Spleen (tissue), 11 donors: ENCODE data around the gene CARD10. TPM values are rescaled to one million over a fixed set of nuclear protein-coding genes. Genes with fewer than 3 reads are reported as not detected.

Experiments
- DNase-seq: peaks from one replicate; pipeline ENCODE4 v3.0.0-alpha.2; 2020
- H3K27ac ChIP-seq, 8 donors: fragments of 200-600 bp; sonication (generic) in 7 of 8; 1 replicate in 4 of 8; 2 replicates in 4 of 8; pipeline versions ENCODE4 v1.5.0 to v1.8.0; 2016 to 2021; ENCODE audit warnings: inconsistent platforms in 4 of 8, mild to moderate bottlenecking in 4 of 8, moderate library complexity in 1 of 8
- H3K27me3 ChIP-seq, 7 donors: fragments of 200-600 bp; sonication (generic) in 6 of 7; replicated peaks in 1 of 7; 1 replicate in 4 of 7; 2 replicates in 3 of 7; pipeline versions ENCODE4 v1.5.0 to v1.8.0; 2016 to 2021; ENCODE audit warnings: inconsistent platforms in 3 of 7, mild to moderate bottlenecking in 1 of 7
- H3K36me3 ChIP-seq, 6 donors: fragments of 200-600 bp; sonication (generic) in 5 of 6; 1 replicate in 4 of 6; 2 replicates in 2 of 6; pipeline versions ENCODE4 v1.5.0 to v1.8.0; 2016 to 2021; ENCODE audit warnings: inconsistent platforms in 2 of 6
- H3K4me1 ChIP-seq, 6 donors: fragments of 200-600 bp; sonication (generic) in 5 of 6; 1 replicate in 3 of 6; 2 replicates in 3 of 6; pipeline versions ENCODE4 v1.5.0 to v1.8.0; 2016 to 2021; ENCODE audit warnings: inconsistent platforms in 3 of 6
- H3K4me3 ChIP-seq, 8 donors: fragments of 200-600 bp; sonication (generic) in 7 of 8; 1 replicate in 4 of 8; 2 replicates in 4 of 8; pipeline versions ENCODE4 v1.5.0 to v1.8.0; 2016 to 2021; ENCODE audit warnings: inconsistent platforms in 4 of 8, mild to moderate bottlenecking in 4 of 8, moderate library complexity in 2 of 8
- H3K9me3 ChIP-seq, 8 donors: fragments of 200-600 bp; sonication (generic) in 7 of 8; 1 replicate in 4 of 8; 2 replicates in 4 of 8; pipeline versions ENCODE4 v1.5.0 to v1.8.0; 2016 to 2021; ENCODE audit warnings: inconsistent platforms in 4 of 8
- POLR2A ChIP-seq, 3 donors: fragments of 450-650 bp; IDR thresholded peaks; one replicate each; pipeline ENCODE4 v1.5.1; 2017; ENCODE audit warnings: antibody characterized with exemption in 3 of 3, mild to moderate bottlenecking in 1 of 3
- POLR2AphosphoS5 ChIP-seq, 3 donors: sonication (generic); formaldehyde crosslinking; IDR thresholded peaks; one replicate each; pipeline ENCODE4 v1.5.1; 2017; ENCODE audit warnings: antibody characterized with exemption in 3 of 3
- WGBS, 5 donors: extraction: QIAGEN DNeasy Blood & Tissue Kit in 3 of 5; methylation state at CpG; one replicate each; pipeline versions ENCODE4 v1.1.5 to v1.1.7; 2013 to 2018; 5-methylcytosine and 5-hydroxymethylcytosine counted together
- intact Hi-C: fragments of 100-400 bp; cut with DNase I; formaldehyde crosslinking; loops from one replicate; pipeline ENCODE4 v1.15.0; 2023; ENCODE audit warnings: low total_unique reads
- polyA plus RNA-seq, 3 donors: library from polyadenylated mRNA; stranded (reverse); fragments of 200-250 nt; gene quantifications; one replicate each; pipeline ENCODE4 v1.2.1, GENCODE V29; 2013
- total RNA-seq, 7 donors: library from RNA; depleted of rRNA in 3 of 7; stranded (reverse); fragments of >200 nt in 3 of 7; fragmentation: NEBNext Ultra II Directional in 4 of 7; extraction: Animal tissue kit (Norgen Biotek cat#: 25700) in 4 of 7; gene quantifications; one replicate each; pipeline versions ENCODE4 v1.1.0 to v1.2.1, GENCODE V29; 2016 to 2021
- TF ChIP-seq, protein P1 (sequence below), 11 experiments: fragments of 200-600 bp in 7 of 11; fragments of 450-650 bp in 4 of 11; sonication (generic) in 4 of 11; IDR thresholded peaks in 8 of 11; conservative IDR thresholded peaks in 3 of 11; 1 replicate in 7 of 11; 2 replicates in 4 of 11; pipeline versions ENCODE4 v1.4.0 to v1.8.0; 2016 to 2021; ENCODE audit warnings: antibody characterized with exemption in 11 of 11, inconsistent platforms in 4 of 11, mild to moderate bottlenecking in 1 of 11
- donor health status: healthy with polysubstance abuse.
- donor health status: DM: no; HTN: no; CAD: no; lungs with moderate emphysema.
- donor health status: DM: no; HTN: no; CAD: no.
- donor health status: Bipolar disorder and iron deficiency.
- donor health status: healthy.
- donor health status: DM: no; HTN: no; CAD: no.
- donor health status: DM: yes; HTN: yes; CAD: no.

CARD10 gene
- total and polyA plus RNA-seq, 10 donors = 2.5 to 12.5 (median 9.5) TPM

DNA sequence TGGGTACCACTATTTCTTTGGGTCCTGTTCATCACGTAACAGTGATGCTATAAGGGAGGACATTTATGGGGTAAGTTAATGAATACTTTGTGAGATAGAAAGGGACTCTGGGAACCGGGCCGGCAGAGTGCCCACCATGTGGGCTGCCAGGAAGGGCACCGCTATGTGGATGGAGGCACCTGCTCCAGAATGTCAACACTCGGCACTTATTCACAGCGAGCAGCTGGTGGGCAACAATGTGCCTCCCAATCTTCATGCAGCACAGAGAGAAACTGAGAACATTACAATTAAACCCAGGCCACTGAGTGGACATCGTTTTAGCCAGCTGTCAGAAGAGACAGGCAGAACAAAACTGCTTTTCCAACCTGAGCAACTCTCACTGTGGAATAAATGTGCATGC lies 76.1 kb downstream of the CARD10 start:
- WGBS, 5 donors = 89 to 93% (median 92%) methylated on average over 7 of the region's 7 CpGs
- TF ChIP-seq POLR2AphosphoS5 (IDR thresholded peaks at IDR 0.05) = no peak
- TF ChIP-seq, protein P1, sequence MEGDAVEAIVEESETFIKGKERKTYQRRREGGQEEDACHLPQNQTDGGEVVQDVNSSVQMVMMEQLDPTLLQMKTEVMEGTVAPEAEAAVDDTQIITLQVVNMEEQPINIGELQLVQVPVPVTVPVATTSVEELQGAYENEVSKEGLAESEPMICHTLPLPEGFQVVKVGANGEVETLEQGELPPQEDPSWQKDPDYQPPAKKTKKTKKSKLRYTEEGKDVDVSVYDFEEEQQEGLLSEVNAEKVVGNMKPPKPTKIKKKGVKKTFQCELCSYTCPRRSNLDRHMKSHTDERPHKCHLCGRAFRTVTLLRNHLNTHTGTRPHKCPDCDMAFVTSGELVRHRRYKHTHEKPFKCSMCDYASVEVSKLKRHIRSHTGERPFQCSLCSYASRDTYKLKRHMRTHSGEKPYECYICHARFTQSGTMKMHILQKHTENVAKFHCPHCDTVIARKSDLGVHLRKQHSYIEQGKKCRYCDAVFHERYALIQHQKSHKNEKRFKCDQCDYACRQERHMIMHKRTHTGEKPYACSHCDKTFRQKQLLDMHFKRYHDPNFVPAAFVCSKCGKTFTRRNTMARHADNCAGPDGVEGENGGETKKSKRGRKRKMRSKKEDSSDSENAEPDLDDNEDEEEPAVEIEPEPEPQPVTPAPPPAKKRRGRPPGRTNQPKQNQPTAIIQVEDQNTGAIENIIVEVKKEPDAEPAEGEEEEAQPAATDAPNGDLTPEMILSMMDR (IDR thresholded peaks at IDR 0.05 in 8 of 11, conservative IDR thresholded peaks at IDR 0.05 in 3 of 11) = no peak
- TF ChIP-seq POLR2A (IDR thresholded peaks at IDR 0.05) = no peak
- H3K27me3 ChIP-seq = peaks cover 0 to 37% (median 0%) of the 10 kb centered on the region in 7 donors
- no peak overlapping the region for H3K4me3 ChIP-seq
- DNase-seq = no peak
- intact Hi-C loops = no loop called here
- H3K4me1 ChIP-seq = no peaks in the 10 kb centered on the region
- no peak overlapping the region for H3K27ac ChIP-seq
- H3K36me3 ChIP-seq = no peaks in the 10 kb centered on the region
- peaks cover 0 to 12% (median 6%) of the 10 kb centered on the region in 8 donors for H3K9me3 ChIP-seq

- Histone ChIP-seq H3K27me3 (peaks cover 0 to 35% (median 0%) of the 10 kb centered on the region in 7 donors), H3K4me3 (no peak overlapping the region), H3K27ac (no peak overlapping the region), H3K36me3 (no peaks in the 10 kb centered on the region), H3K4me1 (no peaks in the 10 kb centered on the region), H3K9me3 (peaks cover 0 to 12% (median 6%) of the 10 kb centered on the region in 8 donors)
- TF ChIP-seq, protein P1 (IDR thresholded peaks at IDR 0.05 in 8 of 11, conservative IDR thresholded peaks at IDR 0.05 in 3 of 11) = no peak
- TF ChIP-seq POLR2AphosphoS5 (IDR thresholded peaks at IDR 0.05) = no peak
- no peak for TF ChIP-seq POLR2A (IDR thresholded peaks at IDR 0.05)
- DNase-seq = no peak
- intact Hi-C loops = no loop called here
- 48 to 73% (median 63%) methylated on average over 2 of the region's 2 CpGs for WGBS, 5 donors
Measured at GRCh38 chr22:37442537-37442936, 76.7 kb downstream of the CARD10 start.

DNA sequence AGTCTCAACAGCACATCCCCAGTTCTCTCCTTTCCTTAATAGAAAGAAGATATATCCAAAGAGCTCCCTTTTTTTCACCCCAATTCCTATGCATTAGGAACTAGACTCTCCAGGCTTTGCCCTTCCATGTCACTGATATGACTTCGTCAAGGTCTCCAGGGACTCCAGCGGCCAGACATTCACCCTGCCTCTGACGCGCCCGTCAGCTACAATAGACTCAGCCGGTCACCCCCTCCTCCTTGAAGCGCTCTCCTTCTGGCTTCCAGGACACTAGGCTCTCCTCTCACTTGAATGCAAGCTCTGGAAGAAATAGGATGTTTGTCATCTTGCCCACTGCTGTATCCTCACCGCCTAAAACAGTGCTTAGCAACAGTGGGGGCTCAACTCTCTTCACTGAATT lies 77.1 kb downstream of the CARD10 start:
- Histone ChIP-seq H3K4me3 (no peak overlapping the region), H3K27ac (no peak overlapping the region), H3K27me3 (peaks cover 0 to 35% (median 0%) of the 10 kb centered on the region in 7 donors), H3K9me3 (peaks cover 0 to 12% (median 6%) of the 10 kb centered on the region in 8 donors), H3K36me3 (no peaks in the 10 kb centered on the region), H3K4me1 (no peaks in the 10 kb centered on the region)
- intact Hi-C loops = no loop called here
- WGBS, 5 donors = 80 to 87% (median 84%) methylated on average over 8 of the region's 8 CpGs
- TF ChIP-seq POLR2A (IDR thresholded peaks at IDR 0.05) = no peak
- TF ChIP-seq, protein P1 (IDR thresholded peaks at IDR 0.05 in 8 of 11, conservative IDR thresholded peaks at IDR 0.05 in 3 of 11) = no peak
- TF ChIP-seq POLR2AphosphoS5 (IDR thresholded peaks at IDR 0.05) = no peak
- no peak for DNase-seq

DNA sequence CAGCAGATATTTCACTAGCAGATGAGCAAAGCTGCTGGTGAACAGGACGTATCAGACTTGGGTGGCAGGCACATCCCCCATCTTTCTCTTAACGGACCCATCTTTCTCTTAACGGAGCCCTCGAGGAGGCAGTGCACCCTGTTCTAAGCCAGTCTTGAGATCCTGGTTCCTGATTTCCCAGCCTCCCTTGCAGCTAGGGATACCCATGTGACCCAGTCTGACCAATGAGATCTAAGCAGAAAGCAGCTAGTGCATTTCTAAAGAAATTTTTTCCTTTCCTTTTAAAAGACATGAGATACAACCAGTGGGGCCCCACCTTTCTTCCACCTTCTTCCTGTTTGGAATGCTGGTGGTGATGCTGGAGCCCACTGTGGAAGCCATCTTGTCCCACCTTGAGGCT lies 78.3 kb downstream of the CARD10 start:
- no peaks in the 10 kb centered on the region for H3K36me3 ChIP-seq
- no peak overlapping the region for H3K27ac ChIP-seq
- intact Hi-C loops = no loop called here
- H3K4me1 ChIP-seq = no peaks in the 10 kb centered on the region
- peaks cover 0 to 34% (median 0%) of the 10 kb centered on the region in 7 donors for H3K27me3 ChIP-seq
- no peak for DNase-seq
- no peak overlapping the region for H3K4me3 ChIP-seq
- H3K9me3 ChIP-seq = peaks cover 0 to 12% (median 6%) of the 10 kb centered on the region in 8 donors
- WGBS, 5 donors = 76 to 99% (median 85%) methylated on average over 4 of the region's 4 CpGs
- TF ChIP-seq POLR2A (IDR thresholded peaks at IDR 0.05) (no peak), POLR2AphosphoS5 (IDR thresholded peaks at IDR 0.05) (no peak)
- TF ChIP-seq, protein P1 (IDR thresholded peaks at IDR 0.05 in 8 of 11, conservative IDR thresholded peaks at IDR 0.05 in 3 of 11) = no peak

Other genes starting within 250 kb of the CARD10 start
- gene CYTH4, start 236.9 kb downstream of the CARD10 start, total RNA-seq = 100 to 1,000 TPM in 6 of 7 donors, 10 to 100 TPM in 1; 97.5 to 238 (median 118) TPM
- 10 to 100 TPM; 35.3 to 58.1 (median 53.6) TPM for gene CYTH4, start 236.9 kb downstream of the CARD10 start, polyA plus RNA-seq
- under 1 TPM in 6 of 7 donors, not detected in 1; 0.05 to 0.19 (median 0.10) TPM for gene ELFN2, start 91.9 kb downstream of the CARD10 start, total RNA-seq
- gene ELFN2, start 91.9 kb downstream of the CARD10 start, polyA plus RNA-seq = under 1 TPM; 0.02 to 0.10 (median 0.02) TPM
- 100 to 1,000 TPM in 4 of 7 donors, 10 to 100 TPM in 3; 93.5 to 138 (median 101) TPM for gene MFNG, start 33.0 kb downstream of the CARD10 start, total RNA-seq
- gene MFNG, start 33.0 kb downstream of the CARD10 start, polyA plus RNA-seq = 10 to 100 TPM; 38.7 to 65.8 (median 51.1) TPM
- 10 to 100 TPM; 13.2 to 35.7 (median 22.4) TPM for gene CDC42EP1, start 41.1 kb upstream of the CARD10 start, total RNA-seq
- gene CDC42EP1, start 41.1 kb upstream of the CARD10 start, polyA plus RNA-seq = 10 to 100 TPM in 1 of 3 donors, 1 to 10 TPM in 2; 4.6 to 13.7 (median 4.8) TPM
- gene LGALS2, start 60.7 kb upstream of the CARD10 start, total RNA-seq = 10 to 100 TPM in 5 of 7 donors, 1 to 10 TPM in 1, not detected in 1; 3.9 to 22.8 (median 12.8) TPM
- gene LGALS2, start 60.7 kb upstream of the CARD10 start, polyA plus RNA-seq = 10 to 100 TPM; 21.1 to 41.8 (median 25.5) TPM
- gene GGA1, start 89.4 kb upstream of the CARD10 start, total RNA-seq = 100 to 1,000 TPM in 1 of 7 donors, 10 to 100 TPM in 6; 67.6 to 115 (median 82.6) TPM
- gene GGA1, start 89.4 kb upstream of the CARD10 start, polyA plus RNA-seq = 100 to 1,000 TPM in 2 of 3 donors, 10 to 100 TPM in 1; 43.4 to 134 (median 121) TPM
- gene SH3BP1, start 120.3 kb upstream of the CARD10 start, total RNA-seq = 10 to 100 TPM; 38.0 to 78.9 (median 61.2) TPM
- 10 to 100 TPM; 17.7 to 51.7 (median 35.2) TPM for gene SH3BP1, start 120.3 kb upstream of the CARD10 start, polyA plus RNA-seq
- gene PDXP, start 139.3 kb upstream of the CARD10 start, total RNA-seq = 10 to 100 TPM in 5 of 7 donors, 1 to 10 TPM in 2; 9.3 to 17.8 (median 11.2) TPM
- 10 to 100 TPM; 14.7 to 26.6 (median 15.4) TPM for gene PDXP, start 139.3 kb upstream of the CARD10 start, polyA plus RNA-seq
- gene LGALS1, start 156.2 kb upstream of the CARD10 start, total RNA-seq = 100 to 1,000 TPM; 158 to 544 (median 389) TPM
- 100 to 1,000 TPM; 371 to 519 (median 445) TPM for gene LGALS1, start 156.2 kb upstream of the CARD10 start, polyA plus RNA-seq
- gene NOL12, start 166.9 kb upstream of the CARD10 start, total RNA-seq = 10 to 100 TPM; 24.0 to 55.3 (median 30.2) TPM
- gene NOL12, start 166.9 kb upstream of the CARD10 start, polyA plus RNA-seq = 10 to 100 TPM; 28.5 to 33.9 (median 31.1) TPM
- gene TRIOBP, start 177.6 kb upstream of the CARD10 start, total RNA-seq = 100 to 1,000 TPM in 5 of 7 donors, 10 to 100 TPM in 2; 69.9 to 151 (median 106) TPM
- gene TRIOBP, start 177.6 kb upstream of the CARD10 start, polyA plus RNA-seq = 10 to 100 TPM; 24.6 to 62.0 (median 34.2) TPM